Adrenal gland (tissue), 12 donors: ENCODE measurements around the gene PITRM1. TPM values are rescaled to one million over a fixed set of nuclear protein-coding genes. Genes with fewer than 3 reads are reported as not detected.

Source experiments
- DNase-seq, 7 donors: peaks; one replicate each; pipeline ENCODE4 v3.0.0-alpha.2; 2019 to 2020
- H3K27ac ChIP-seq, 5 donors: fragments of 200-600 bp; sonication (generic) in 4 of 5; 1 replicate in 3 of 5; 2 replicates in 2 of 5; pipeline versions ENCODE4 v1.5.1 to v1.8.0; 2016 to 2020; ENCODE audit warnings: mild to moderate bottlenecking in 1 of 5
- H3K27me3 ChIP-seq: fragments of 200-600 bp; 2 replicates; pipeline ENCODE4 v1.8.0; 2021
- H3K36me3 ChIP-seq, 2 donors: fragments of 200-600 bp; replicated peaks in 1 of 2; 1 replicate in 1 of 2; 2 replicates in 1 of 2; pipeline versions ENCODE4 v1.5.1 to v1.8.0; 2018 to 2022
- H3K4me1 ChIP-seq, 2 donors: fragments of 200-600 bp; replicated peaks in 1 of 2; 1 replicate in 1 of 2; 2 replicates in 1 of 2; pipeline versions ENCODE4 v1.5.1 to v1.8.0; 2018 to 2021
- H3K4me3 ChIP-seq, 4 donors: fragments of 200-600 bp; sonication (generic) in 3 of 4; one replicate each; pipeline ENCODE4 v1.5.1; 2016 to 2018
- H3K9me3 ChIP-seq, 3 donors: fragments of 200-600 bp; sonication (generic) in 1 of 3; replicated peaks in 1 of 3; 1 replicate in 2 of 3; 2 replicates in 1 of 3; pipeline versions ENCODE4 v1.5.1 to v1.8.0; 2016 to 2021
- POLR2A ChIP-seq, 2 donors: fragments of 450-650 bp; IDR thresholded peaks; one replicate each; pipeline ENCODE4 v1.6.1; 2017; ENCODE audit warnings: antibody characterized with exemption in 2 of 2, mild to moderate bottlenecking in 2 of 2, moderate library complexity in 1 of 2
- WGBS, 4 donors: extraction: QIAGEN DNeasy Blood & Tissue Kit in 2 of 4; methylation state at CpG; one replicate each; pipeline versions ENCODE4 v1.1.5 to v1.1.7; 2013 to 2017; 5-methylcytosine and 5-hydroxymethylcytosine counted together
- intact Hi-C, 2 donors: fragments of 100-400 bp; cut with DNase I; formaldehyde crosslinking; loops; one replicate each; pipeline versions ENCODE4 v1.14.1 to v1.15.0; 2022 to 2023
- polyA plus RNA-seq, 3 donors: library from polyadenylated mRNA; stranded (reverse); fragments of 200-250 nt in 2 of 3; fragments of 350-450 nt in 1 of 3; fragmentation: Illumina TruSeq in 1 of 3; extraction: RNeasy Lipid Tissue Mini Kit (QIAGEN cat#74804) in 1 of 3; gene quantifications; one replicate each; pipeline ENCODE4 v1.2.3, GENCODE V29; 2013 to 2014
- total RNA-seq, 9 donors: library from RNA; depleted of rRNA in 4 of 9; stranded (reverse); fragments of >200 nt in 4 of 9; fragments of 120-200 nt in 1 of 9; fragmentation: NEBNext Ultra II Directional in 1 of 9; extraction: Animal tissue kit (Norgen Biotek cat#: 25700) in 1 of 9; gene quantifications; one replicate each; pipeline versions ENCODE4 v1.1.0 to v1.2.4, GENCODE V29; 2013 to 2023
- TF ChIP-seq, protein P1 (sequence below), 6 experiments: fragments of 450-650 bp in 4 of 6; fragments of 200-600 bp in 2 of 6; sonication (generic) in 1 of 6; IDR thresholded peaks; 1 replicate in 5 of 6; 2 replicates in 1 of 6; pipeline versions ENCODE4 v1.5.1 to v1.8.0; 2016 to 2021; ENCODE audit warnings: antibody characterized with exemption in 6 of 6, mild to moderate bottlenecking in 2 of 6, moderate library complexity in 1 of 6
- donor health status: healthy with polysubstance abuse.
- donor health status: Bipolar disorder and iron deficiency.
- donor health status: DM: yes; HTN: yes; CAD: no.
- donor health status: DM: no; HTN: no; CAD: no.
- donor health status: DM: no; HTN: no; CAD: no.
- donor health status: DM: yes; HTN: yes; CAD: no.

Gene PITRM1
- total and polyA plus RNA-seq, 12 donors = 83.0 to 204 (median 102) TPM

DNA sequence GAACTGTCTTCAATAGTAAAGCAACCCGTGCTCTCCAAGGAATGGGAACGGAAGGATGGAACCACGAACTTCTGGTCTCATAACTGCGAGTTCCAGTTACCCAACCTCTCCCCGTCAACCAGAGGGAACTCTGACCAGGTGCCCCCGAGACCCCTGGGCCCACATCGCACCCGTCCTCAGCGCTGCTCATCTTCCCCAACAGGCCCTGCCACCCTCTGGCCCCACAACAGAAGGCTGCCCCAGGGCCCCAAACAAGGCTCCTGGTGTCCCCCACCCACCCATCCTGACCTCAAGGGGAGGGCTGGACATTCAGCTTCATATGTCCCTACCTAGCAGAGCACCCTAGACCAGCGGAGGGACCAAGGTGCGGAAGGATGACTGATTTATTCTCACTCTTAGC is 22.7 kb downstream of the PITRM1 start:
- Histone ChIP-seq H3K4me3 (no peak overlapping the region), H3K4me1 (no peaks in the 10 kb centered on the region), H3K27me3 (no peaks in the 10 kb centered on the region), H3K36me3 (peaks cover 0 to 96% of the 10 kb centered on the region in 2 donors), H3K27ac (no peak overlapping the region), H3K9me3 (no peaks in the 10 kb centered on the region)
- DNase-seq = no peak
- intact Hi-C loops = no loop called here
- no peak for TF ChIP-seq POLR2A (IDR thresholded peaks at IDR 0.05)
- TF ChIP-seq, protein P1, sequence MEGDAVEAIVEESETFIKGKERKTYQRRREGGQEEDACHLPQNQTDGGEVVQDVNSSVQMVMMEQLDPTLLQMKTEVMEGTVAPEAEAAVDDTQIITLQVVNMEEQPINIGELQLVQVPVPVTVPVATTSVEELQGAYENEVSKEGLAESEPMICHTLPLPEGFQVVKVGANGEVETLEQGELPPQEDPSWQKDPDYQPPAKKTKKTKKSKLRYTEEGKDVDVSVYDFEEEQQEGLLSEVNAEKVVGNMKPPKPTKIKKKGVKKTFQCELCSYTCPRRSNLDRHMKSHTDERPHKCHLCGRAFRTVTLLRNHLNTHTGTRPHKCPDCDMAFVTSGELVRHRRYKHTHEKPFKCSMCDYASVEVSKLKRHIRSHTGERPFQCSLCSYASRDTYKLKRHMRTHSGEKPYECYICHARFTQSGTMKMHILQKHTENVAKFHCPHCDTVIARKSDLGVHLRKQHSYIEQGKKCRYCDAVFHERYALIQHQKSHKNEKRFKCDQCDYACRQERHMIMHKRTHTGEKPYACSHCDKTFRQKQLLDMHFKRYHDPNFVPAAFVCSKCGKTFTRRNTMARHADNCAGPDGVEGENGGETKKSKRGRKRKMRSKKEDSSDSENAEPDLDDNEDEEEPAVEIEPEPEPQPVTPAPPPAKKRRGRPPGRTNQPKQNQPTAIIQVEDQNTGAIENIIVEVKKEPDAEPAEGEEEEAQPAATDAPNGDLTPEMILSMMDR (IDR thresholded peaks at IDR 0.05) = no peak
- WGBS, 4 donors = 85 to 91% (median 87%) methylated on average over 11 of the region's 11 CpGs

DNA sequence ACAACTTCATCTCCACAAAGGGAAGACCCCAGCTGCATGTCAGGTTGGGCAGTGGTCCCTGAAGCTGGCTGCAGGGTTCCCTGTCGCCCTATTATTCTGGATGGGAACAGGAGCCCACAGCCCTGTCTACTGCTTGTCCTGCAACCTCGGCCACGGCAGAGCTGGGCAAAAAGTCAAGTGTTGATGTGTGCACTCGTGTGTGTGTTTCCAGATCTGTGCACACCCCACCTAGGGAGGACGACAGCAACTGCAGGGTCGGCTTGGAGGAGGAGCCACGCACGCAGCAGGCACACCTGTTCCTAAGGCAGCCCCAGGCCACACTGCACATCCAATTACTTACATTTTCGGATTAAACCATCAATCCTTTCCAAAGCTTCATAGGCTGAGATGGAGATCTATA is 23.6 kb downstream of the PITRM1 start:
- H3K27me3 ChIP-seq = no peaks in the 10 kb centered on the region
- H3K27ac ChIP-seq = no peak overlapping the region
- intact Hi-C loops = no loop called here
- DNase-seq = no peak
- no peak overlapping the region for H3K4me3 ChIP-seq
- H3K9me3 ChIP-seq = no peaks in the 10 kb centered on the region
- H3K4me1 ChIP-seq = no peaks in the 10 kb centered on the region
- H3K36me3 ChIP-seq = peaks cover 0 to 96% of the 10 kb centered on the region in 2 donors
- TF ChIP-seq, protein P1 (IDR thresholded peaks at IDR 0.05) = no peak
- no peak for TF ChIP-seq POLR2A (IDR thresholded peaks at IDR 0.05)
- 75 to 87% (median 83%) methylated on average over 9 of the region's 9 CpGs for WGBS, 4 donors

DNA sequence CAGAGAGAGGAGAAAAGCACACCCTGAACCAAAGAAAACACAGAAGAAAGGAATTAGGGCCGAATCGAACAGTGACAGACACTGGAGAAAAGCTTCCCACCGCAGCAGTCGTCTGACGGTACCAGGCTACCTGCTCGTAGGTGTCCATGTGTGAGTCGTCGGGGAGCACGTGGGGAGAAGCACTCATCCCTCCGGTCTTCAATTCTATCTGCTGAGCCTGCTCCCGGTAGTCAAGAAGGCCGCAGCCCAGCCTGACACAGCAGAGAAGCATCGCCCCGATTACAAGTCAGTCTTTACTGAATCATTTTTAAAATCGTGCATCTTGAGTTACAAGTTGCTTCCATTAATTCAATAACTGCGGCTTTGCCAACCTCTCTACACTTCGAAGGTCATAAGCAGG is 24.5 kb downstream of the PITRM1 start:
- H3K36me3 ChIP-seq = peaks cover 0 to 96% of the 10 kb centered on the region in 2 donors
- intact Hi-C loops = no loop called here
- TF ChIP-seq POLR2A (IDR thresholded peaks at IDR 0.05) = no peak
- TF ChIP-seq, protein P1 (IDR thresholded peaks at IDR 0.05) = no peak
- DNase-seq = no peak
- H3K4me1 ChIP-seq = no peaks in the 10 kb centered on the region
- no peak overlapping the region for H3K4me3 ChIP-seq
- 82 to 94% (median 87%) methylated on average over 17 of the region's 17 CpGs for WGBS, 4 donors
- no peak overlapping the region for H3K27ac ChIP-seq
- no peaks in the 10 kb centered on the region for H3K9me3 ChIP-seq
- H3K27me3 ChIP-seq = no peaks in the 10 kb centered on the region

DNA sequence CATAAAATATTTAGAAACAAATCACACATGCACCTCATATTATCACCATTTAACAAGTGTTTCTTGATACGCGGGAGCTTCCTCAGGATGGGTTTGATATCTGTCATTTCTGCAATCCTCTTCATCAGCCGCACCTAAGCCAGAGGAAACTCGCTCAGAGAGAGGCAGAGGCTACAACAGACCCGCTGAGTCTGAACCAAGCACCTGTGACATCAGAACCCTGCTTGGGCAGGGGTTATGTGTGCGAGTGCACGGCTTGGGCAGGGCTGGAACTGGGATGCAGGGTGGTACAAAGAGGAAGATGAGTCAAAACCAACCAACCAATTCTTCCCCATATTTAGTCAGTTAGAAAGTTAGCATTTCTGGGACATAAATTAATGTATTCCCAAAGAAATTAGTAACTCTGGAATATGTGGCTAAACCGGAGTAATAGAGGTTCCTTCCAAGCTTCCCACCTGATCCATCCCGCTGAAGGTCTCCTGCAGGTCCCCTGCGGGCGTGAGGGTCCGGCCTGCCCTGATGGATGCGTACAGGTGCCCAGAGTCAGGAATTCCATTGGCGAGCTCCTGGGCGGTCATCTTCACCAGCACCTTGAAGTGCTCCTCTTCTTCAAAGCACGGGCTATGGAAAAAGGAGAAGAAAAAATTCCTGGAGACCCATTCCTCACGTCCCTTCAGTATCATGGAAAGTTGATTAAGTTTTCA is 25.3 kb downstream of the PITRM1 start:
- Histone ChIP-seq H3K27me3 (no peaks in the 10 kb centered on the region), H3K36me3 (peaks cover 0 to 96% of the 10 kb centered on the region in 2 donors), H3K4me1 (no peaks in the 10 kb centered on the region), H3K27ac (no peak overlapping the region), H3K9me3 (no peaks in the 10 kb centered on the region), H3K4me3 (no peak overlapping the region)
- intact Hi-C loops = no loop called here
- TF ChIP-seq, protein P1 (IDR thresholded peaks at IDR 0.05) = no peak
- TF ChIP-seq POLR2A (IDR thresholded peaks at IDR 0.05) = no peak
- no peak for DNase-seq
- 87 to 97% (median 89%) methylated on average over 17 of the region's 17 CpGs for WGBS, 4 donors
